Activated CD8-positive, alpha-beta T cell treated with anti-CD3 and anti-CD28 coated beads, Interleukin-2, amount 10 ng/mL, durations not matched to agents 7 days and 5 days (primary cell): ENCODE data around the gene SLC41A3. TPM values are rescaled to one million over a fixed set of nuclear protein-coding genes. Genes with fewer than 3 reads are reported as not detected.

Experiments
- ATAC-seq: fragments of 150-1000 bp; cut with Tn5 transposase; one replicate; pipeline ENCODE4 v1.10.0; 2021; ENCODE audit warnings: moderate library complexity
- CTCF ChIA-PET: fragments of 350-600 bp; sonication (Branson Sonifier 250); formaldehyde crosslinking; loops from one replicate; lab custom pipeline; 2021; ENCODE audit warnings: antibody characterized with exemption; lab: Charles Lee
- POLR2A ChIA-PET: fragments of 350-600 bp; sonication (Branson Sonifier 250); formaldehyde crosslinking; loops from one replicate; lab custom pipeline; 2021; ENCODE audit warnings: antibody characterized with exemption; lab: Charles Lee
- DNase-seq: peaks from one replicate; pipeline ENCODE4 v3.0.0-alpha.2; 2020
- H3K27ac Mint-ChIP-seq: one replicate; pipeline ENCODE4 v1.8.0; 2021; ENCODE audit warnings: mild to moderate bottlenecking, mixed read lengths
- H3K27me3 Mint-ChIP-seq: one replicate; pipeline ENCODE4 v1.8.0; 2021; ENCODE audit warnings: low read depth, mixed read lengths
- H3K36me3 Mint-ChIP-seq: one replicate; pipeline ENCODE4 v1.8.0; 2021; ENCODE audit warnings: low read depth, mixed read lengths
- H3K4me1 Mint-ChIP-seq: one replicate; pipeline ENCODE4 v1.8.0; 2021; ENCODE audit warnings: low read depth, mixed read lengths
- H3K4me3 Mint-ChIP-seq: one replicate; pipeline ENCODE4 v1.8.0; 2021; ENCODE audit warnings: mild to moderate bottlenecking, mixed read lengths
- H3K9me3 Mint-ChIP-seq: one replicate; pipeline ENCODE4 v1.8.0; 2022; ENCODE audit warnings: mixed read lengths; ENCODE audit not compliant: insufficient read depth
- total RNA-seq, 2 experiments: library from RNA; stranded (reverse); gene quantifications; one replicate each; pipeline ENCODE4 v1.2.3, GENCODE V29; 2021

SLC41A3 gene
- total RNA-seq, 2 experiments from 2014 or later, result 22.0 to 26.5 TPM

DNA sequence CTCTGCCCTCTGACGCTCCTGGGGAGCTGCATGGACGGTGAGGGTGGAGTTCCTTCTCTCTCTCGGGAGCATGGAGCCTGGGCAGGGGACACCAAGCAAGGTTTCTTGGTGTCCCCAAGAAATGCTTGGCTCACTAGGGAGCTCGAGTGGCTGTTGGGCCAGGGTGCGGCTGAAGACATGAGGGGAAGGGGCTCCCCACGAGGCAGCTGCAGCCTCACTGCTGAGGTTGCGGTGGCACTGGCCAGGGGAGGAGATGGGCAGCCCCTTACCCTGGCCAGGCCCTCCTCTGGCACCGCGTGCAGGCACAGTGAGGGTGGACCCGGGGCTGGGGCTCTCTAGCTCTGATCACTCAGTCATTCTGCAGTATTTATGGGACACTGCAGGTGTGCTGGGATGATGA lies 43.5 kb upstream of the SLC41A3 start:
- Mint-ChIP-seq H3K27ac (no peak overlapping the region), H3K36me3 (no peaks in the 10 kb centered on the region), H3K4me3 (no peak overlapping the region), H3K4me1 (no peaks in the 10 kb centered on the region), H3K27me3 (no peaks in the 10 kb centered on the region), H3K9me3 (no peaks in the 10 kb centered on the region)
- POLR2A ChIA-PET, result no interaction called here
- CTCF ChIA-PET, result no interaction called here
- DNase-seq, result no peak
- no peak for ATAC-seq

DNA sequence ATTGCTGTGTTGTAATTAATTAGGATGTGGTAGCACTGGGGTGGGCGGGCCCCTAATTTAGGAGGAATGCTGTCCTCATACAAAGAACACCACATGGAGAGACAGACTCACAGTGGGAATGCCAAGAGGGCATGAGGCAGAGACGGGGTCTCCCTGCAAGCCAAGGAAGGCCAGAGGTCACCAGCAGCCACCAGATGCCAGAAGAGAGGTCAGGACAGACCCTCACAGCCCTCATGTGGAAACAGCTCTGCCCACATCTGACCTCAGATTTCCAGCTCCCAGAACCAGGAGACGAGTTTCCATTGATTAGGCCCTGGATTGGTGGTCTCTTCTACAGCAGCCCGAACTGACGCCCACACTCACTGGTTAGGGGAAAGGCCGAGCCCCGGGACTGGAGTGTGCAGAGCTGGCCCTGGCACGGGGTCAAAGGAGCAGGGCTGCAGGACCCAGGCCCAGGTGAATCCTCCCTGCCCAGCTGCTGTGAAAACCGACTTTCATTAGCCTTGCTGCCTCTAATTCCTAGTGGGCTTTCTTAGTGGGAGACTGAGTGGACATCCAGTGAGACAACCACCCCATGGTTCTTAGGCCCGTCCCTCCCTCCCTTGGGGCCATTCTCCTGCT lies 43.0 kb upstream of the SLC41A3 start:
- Mint-ChIP-seq H3K9me3 (no peaks in the 10 kb centered on the region), H3K4me3 (no peak overlapping the region), H3K27ac (no peak overlapping the region), H3K4me1 (no peaks in the 10 kb centered on the region), H3K27me3 (no peaks in the 10 kb centered on the region), H3K36me3 (no peaks in the 10 kb centered on the region)
- ChIA-PET CTCF (no interaction called here), POLR2A (no interaction called here)
- no peak for ATAC-seq
- DNase-seq, result no peak

DNA sequence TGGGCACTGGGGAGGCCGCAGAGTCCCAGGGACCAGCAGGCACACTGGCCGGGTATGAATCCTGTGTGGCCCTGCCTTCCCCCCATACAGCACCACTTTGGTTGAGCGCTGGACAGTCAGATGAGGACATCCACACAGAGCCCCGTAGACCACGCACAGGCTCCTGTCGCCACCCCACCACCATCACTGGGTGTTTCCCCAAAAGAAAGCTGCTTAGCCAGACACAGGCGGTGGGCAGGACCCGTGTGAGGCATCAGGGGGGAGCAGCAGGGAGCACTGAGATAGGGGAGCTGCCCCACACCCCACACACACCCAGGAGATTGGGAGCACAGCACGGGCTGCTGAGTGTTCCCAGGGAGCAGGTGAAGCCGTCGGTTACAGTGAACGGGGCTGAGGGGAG lies 42.4 kb upstream of the SLC41A3 start:
- no peaks in the 10 kb centered on the region for H3K9me3 Mint-ChIP-seq
- ChIA-PET POLR2A (no interaction called here), CTCF (no interaction called here)
- no peaks in the 10 kb centered on the region for H3K4me1 Mint-ChIP-seq
- DNase-seq, result no peak
- no peak for ATAC-seq
- no peak overlapping the region for H3K27ac Mint-ChIP-seq
- peaks cover 2% of the 10 kb centered on the region for H3K27me3 Mint-ChIP-seq
- no peak overlapping the region for H3K4me3 Mint-ChIP-seq
- no peaks in the 10 kb centered on the region for H3K36me3 Mint-ChIP-seq

DNA sequence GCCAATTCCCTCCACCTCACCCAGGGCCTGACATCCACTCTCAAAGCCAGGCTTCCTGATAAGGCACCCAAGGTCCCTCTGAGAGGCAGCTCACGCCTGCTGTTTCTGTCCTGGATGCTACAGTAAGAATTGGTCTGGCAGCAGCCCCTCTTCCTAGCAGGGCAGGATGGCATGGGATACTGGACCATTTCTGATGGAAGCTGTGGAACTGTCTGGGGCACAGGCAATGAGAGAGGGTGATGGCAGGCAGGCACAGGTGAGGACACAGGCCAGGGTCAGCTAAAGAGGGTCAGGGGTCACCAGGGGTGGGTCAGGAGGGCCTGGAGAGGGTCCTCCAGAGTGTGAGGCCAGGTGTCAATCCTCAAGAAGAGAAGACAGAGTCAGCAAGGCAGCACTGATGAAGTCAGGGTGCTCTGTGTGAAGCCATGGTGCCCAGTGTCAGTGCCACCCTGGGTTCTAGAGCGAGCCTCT lies 41.9 kb upstream of the SLC41A3 start:
- no peaks in the 10 kb centered on the region for H3K36me3 Mint-ChIP-seq
- no peak overlapping the region for H3K4me3 Mint-ChIP-seq
- no peaks in the 10 kb centered on the region for H3K9me3 Mint-ChIP-seq
- H3K4me1 Mint-ChIP-seq, result no peaks in the 10 kb centered on the region
- ChIA-PET CTCF (interaction anchor here (1.0 kb wide), 1 partner anchor 8 kb away, joined by 3 read pairs; no protein-coding TSS in a partner anchor), POLR2A (no interaction called here)
- DNase-seq (no peak), ATAC-seq (no peak)
- H3K27me3 Mint-ChIP-seq, result peaks cover 2% of the 10 kb centered on the region
- no peak overlapping the region for H3K27ac Mint-ChIP-seq

DNA sequence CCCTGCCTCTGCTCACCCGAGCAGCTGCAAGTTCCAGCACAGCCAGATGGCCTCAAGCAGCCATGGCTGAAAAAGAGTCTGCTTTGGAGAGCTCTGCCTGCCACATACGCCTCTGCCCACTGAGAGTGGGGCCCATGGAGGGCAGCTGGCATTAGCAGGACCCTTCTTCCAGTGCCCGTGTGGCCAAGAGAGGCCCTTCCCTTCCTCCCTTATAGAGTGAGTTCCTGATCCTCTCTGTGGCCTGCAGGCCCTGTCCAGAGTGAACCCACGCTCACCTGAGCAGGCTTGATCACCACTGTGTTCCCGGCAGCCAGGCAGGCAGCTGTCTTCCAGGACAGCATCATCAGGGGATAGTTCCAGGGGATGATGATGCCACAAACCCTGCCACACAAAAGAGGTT lies 41.4 kb upstream of the SLC41A3 start:
- Mint-ChIP-seq H3K4me3 (no peak overlapping the region), H3K9me3 (no peaks in the 10 kb centered on the region), H3K27ac (no peak overlapping the region), H3K27me3 (peaks cover 2% of the 10 kb centered on the region), H3K36me3 (no peaks in the 10 kb centered on the region), H3K4me1 (no peaks in the 10 kb centered on the region)
- no peak for ATAC-seq
- DNase-seq, result no peak
- POLR2A ChIA-PET, result no interaction called here
- CTCF ChIA-PET, result interaction anchor here (1.0 kb wide), 1 partner anchor 8 kb away, joined by 3 read pairs; no protein-coding TSS in a partner anchor

DNA sequence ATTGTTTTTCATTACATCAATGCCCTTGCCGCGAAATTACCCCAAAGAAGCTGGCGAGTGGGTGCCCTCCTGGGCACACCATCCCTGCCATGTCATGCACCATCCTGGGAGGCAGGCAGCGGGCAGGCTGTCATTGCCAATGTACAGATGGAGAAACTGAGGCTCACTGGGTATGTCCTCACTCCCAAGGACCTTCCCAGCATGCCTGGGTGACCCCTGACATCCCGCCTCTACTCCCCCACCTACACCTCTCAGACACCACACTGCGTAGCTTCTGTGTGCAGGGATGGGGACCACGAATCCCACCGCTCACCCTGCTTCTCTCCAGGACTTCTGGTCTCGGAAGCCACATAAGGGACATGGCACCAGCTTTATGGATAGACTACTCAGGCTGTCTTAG lies 41.0 kb upstream of the SLC41A3 start:
- H3K4me1 Mint-ChIP-seq, result no peaks in the 10 kb centered on the region
- no peaks in the 10 kb centered on the region for H3K9me3 Mint-ChIP-seq
- no peak overlapping the region for H3K4me3 Mint-ChIP-seq
- DNase-seq (no peak), ATAC-seq (no peak)
- H3K27me3 Mint-ChIP-seq, result peaks cover 2% of the 10 kb centered on the region
- H3K27ac Mint-ChIP-seq, result no peak overlapping the region
- ChIA-PET POLR2A (interaction anchor here (0.6 kb wide), 1 partner anchor 1111 kb away, joined by 3 read pairs; no protein-coding TSS in a partner anchor), CTCF (interaction anchor here (1.0 kb wide), 1 partner anchor 9 kb away, joined by 3 read pairs; no protein-coding TSS in a partner anchor)
- H3K36me3 Mint-ChIP-seq, result no peaks in the 10 kb centered on the region

DNA sequence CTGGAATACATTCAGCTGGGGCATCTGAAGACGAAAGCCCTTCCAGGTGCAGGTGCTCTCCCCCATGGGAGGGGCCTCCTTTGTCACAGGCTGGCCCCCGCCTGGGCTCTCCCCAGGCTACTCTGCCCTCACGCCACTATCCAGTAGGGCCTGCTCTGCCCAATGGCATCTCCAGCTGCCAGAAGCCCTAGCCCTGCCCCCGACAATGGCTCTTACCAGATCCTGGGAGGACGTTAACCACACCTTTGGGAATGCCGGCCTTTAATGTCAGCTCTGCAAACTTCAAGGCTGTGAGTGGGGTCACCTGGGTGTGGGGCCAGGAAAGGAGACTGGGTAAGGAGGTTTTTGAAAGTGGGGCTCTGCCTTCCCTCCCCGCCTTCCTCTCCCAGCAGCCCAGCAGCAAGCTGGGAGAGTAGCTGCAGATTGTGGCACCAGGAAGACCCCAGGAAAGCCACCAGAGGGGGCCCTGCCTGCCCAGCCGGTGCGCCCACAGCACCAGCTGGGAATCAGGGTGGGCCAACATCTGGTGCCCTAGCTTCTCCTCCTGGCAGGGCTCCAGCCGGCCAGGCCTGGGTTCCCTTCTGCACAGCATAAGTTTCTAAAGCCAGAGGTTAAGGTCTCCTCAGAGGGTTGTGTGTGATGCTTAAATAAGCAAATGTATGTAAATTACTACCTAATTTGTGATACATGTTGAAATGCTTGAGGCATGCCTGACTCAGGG lies 40.4 kb upstream of the SLC41A3 start:
- Mint-ChIP-seq H3K4me1 (no peaks in the 10 kb centered on the region), H3K27me3 (peaks cover 2% of the 10 kb centered on the region), H3K4me3 (no peak overlapping the region), H3K27ac (no peak overlapping the region), H3K36me3 (no peaks in the 10 kb centered on the region), H3K9me3 (no peaks in the 10 kb centered on the region)
- no peak for DNase-seq
- ChIA-PET CTCF (interaction anchor here (1.3 kb wide), 1 partner anchor 40 kb away, joined by 4 read pairs; the partner anchor contains the start of gene SLC41A3), POLR2A (interaction anchor here (0.6 kb wide), 1 partner anchor 1112 kb away, joined by 3 read pairs; no protein-coding TSS in a partner anchor)
- no peak for ATAC-seq

DNA sequence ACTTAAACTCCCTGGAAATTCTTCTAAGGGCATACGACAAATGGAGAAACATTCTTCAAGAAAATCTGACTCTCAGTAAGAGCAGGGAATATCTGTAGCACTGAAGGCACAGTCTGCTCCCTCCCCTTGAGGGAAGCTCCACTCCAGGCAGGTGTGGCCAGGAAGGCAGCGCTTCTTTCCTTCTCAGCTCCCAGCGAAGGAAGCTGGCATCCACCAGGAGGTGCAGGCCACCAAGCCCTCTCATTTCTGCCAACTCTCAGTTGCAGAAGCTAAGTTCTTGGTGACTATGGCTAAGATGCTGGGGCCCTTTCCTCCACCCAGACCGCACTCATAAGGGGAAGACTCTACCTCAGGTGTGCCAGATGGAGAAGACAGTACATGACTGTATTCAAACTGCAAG lies 37.7 kb upstream of the SLC41A3 start:
- DNase-seq (no peak), ATAC-seq (no peak)
- CTCF ChIA-PET, result interaction anchor here (1.3 kb wide), 1 partner anchor 12 kb away, joined by 5 read pairs; no protein-coding TSS in a partner anchor
- Mint-ChIP-seq H3K4me3 (no peak overlapping the region), H3K4me1 (no peaks in the 10 kb centered on the region), H3K27me3 (peaks cover 2% of the 10 kb centered on the region), H3K9me3 (no peaks in the 10 kb centered on the region), H3K36me3 (no peaks in the 10 kb centered on the region), H3K27ac (no peak overlapping the region)
- POLR2A ChIA-PET, result no interaction called here

DNA sequence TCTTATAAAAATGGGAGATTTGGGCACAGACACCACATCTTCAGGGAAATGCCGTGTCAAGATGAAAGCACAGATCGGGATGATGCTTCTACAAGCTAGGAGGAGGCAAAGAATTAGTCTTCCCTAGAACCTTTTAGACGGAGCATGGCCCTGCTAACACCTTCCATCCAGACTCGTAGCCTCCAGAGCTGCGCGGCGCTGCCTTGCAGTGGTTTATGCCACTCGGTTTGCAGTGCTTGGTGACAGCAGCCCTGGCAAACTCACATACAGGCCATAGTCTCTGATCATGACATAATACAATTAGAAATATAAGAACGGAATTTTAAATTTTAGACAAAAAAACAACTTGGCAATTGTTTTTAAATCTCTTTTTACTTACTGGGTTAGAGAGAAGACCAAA lies 37.1 kb upstream of the SLC41A3 start:
- POLR2A ChIA-PET, result no interaction called here
- no peak overlapping the region for H3K4me3 Mint-ChIP-seq

DNA sequence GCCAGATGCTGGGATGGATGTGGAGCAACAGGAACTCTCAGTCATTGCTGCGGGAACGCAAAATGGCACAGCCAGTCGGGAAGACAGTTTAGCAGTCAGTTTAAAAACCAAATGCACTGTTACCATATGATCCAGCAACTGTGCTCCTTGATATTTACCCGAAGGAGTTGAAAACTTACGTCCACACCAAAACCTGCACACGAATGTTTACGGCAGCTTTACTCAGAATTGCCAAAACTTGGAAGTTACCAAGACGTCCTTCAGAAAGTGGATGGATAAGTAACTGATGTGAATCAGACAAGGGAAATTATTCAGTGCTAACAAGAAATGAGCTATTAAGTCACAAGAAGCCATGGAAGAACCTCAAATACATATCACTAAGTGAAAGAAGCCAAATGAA lies 36.1 kb upstream of the SLC41A3 start:
- Mint-ChIP-seq H3K4me3 (no peak overlapping the region), H3K36me3 (no peaks in the 10 kb centered on the region), H3K27me3 (peaks cover 2% of the 10 kb centered on the region), H3K9me3 (no peaks in the 10 kb centered on the region), H3K4me1 (no peaks in the 10 kb centered on the region), H3K27ac (no peak overlapping the region)
- CTCF ChIA-PET, result interaction anchor here (0.7 kb wide), 1 partner anchor 114 kb away, joined by 3 read pairs; no protein-coding TSS in a partner anchor
- POLR2A ChIA-PET, result interaction anchor here (0.6 kb wide), 1 partner anchor 158 kb away, joined by 3 read pairs; no protein-coding TSS in a partner anchor
- no peak for ATAC-seq
- DNase-seq, result no peak

More for the DNA sequence above, 37.1 kb upstream of the SLC41A3 start:
- ATAC-seq, result no peak
- no peaks in the 10 kb centered on the region for H3K9me3 Mint-ChIP-seq
- DNase-seq, result no peak
- H3K4me1 Mint-ChIP-seq, result no peaks in the 10 kb centered on the region
- CTCF ChIA-PET, result interaction anchor here (1.3 kb wide), 1 partner anchor 13 kb away, joined by 5 read pairs; no protein-coding TSS in a partner anchor
- H3K27me3 Mint-ChIP-seq, result peaks cover 2% of the 10 kb centered on the region
- no peaks in the 10 kb centered on the region for H3K36me3 Mint-ChIP-seq
- H3K27ac Mint-ChIP-seq, result no peak overlapping the region

DNA sequence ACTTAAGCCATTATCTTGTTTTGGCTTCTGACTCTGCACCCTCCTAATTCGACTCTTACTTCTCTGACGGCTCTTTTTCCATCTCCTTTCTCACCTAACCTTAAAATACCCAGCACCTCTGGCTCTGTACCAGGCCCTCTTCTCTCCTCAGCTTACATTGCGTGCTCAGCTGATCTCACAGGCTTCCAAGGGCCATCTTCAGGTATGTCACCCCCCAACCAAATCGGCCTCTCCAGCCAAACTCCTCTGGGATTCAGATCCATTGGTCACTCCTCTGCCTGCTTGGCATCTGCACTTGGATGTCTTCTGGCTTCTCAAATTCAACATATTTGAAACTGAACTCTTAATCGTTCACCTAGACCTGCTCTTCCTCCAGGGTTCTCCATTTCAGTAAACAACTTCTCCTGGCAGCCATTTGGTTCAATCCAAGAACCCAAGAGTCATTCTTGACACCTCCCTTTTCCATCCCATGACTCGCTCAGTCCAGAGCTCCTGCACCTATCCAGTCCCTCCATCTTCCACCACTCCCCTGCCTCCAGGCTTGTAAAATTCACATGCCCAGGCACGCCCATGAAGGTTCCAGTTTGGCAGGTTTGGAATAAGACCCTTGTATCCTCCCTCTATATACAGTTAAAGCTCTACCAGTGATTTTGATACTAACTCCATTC lies 35.2 kb upstream of the SLC41A3 start:
- POLR2A ChIA-PET, result interaction anchor here (0.7 kb wide), 1 partner anchor 45 kb away, joined by 4 read pairs; no protein-coding TSS in a partner anchor
- Mint-ChIP-seq H3K27me3 (peaks cover 2% of the 10 kb centered on the region), H3K27ac (no peak overlapping the region), H3K9me3 (no peaks in the 10 kb centered on the region), H3K4me3 (no peak overlapping the region), H3K36me3 (no peaks in the 10 kb centered on the region), H3K4me1 (no peaks in the 10 kb centered on the region)
- ATAC-seq (no peak), DNase-seq (no peak)
- CTCF ChIA-PET, result no interaction called here
